HG03159 (cell line): ENCODE results near the gene PTCD1.

Experiments used
- ATAC-seq: cut with Tn5 transposase; IDR thresholded peaks from one replicate; pipeline ENCODE4 v1.9.1; 2021; ENCODE audit warnings: mild to moderate bottlenecking, moderate library complexity; ENCODE audit not compliant: unreplicated experiment

Gene PTCD1

DNA sequence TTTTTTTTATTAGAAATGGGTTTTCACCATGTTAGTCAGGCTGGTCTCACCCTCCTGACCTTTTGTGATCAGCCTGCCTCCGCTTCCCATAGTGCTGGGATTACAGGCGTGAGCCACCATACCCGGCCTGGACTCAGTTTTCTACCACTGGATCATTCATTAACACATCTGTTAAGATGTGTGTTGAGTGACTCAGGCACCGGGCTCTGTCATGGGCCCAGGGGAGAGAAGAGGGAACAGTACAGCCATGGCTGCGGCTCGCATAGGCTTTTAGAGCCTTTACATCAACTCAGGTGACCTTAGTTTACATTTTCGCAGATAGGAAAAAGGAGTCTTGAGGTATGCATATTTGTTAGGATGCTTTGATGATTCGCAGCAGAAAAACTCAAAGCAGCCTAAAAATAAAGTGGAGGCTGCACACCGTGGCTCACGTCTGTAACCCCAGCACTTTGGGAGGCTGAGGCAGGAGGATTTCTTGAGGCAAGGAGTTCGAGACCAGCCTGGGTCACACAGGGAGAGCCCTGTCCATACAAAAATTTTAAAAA is 67.2 kb downstream of the PTCD1 start:
- no peak for ATAC-seq

- no peak for ATAC-seq
These were observed 68.7 kb downstream of the PTCD1 start for GRCh38 chr7:99369767-99370391.

DNA sequence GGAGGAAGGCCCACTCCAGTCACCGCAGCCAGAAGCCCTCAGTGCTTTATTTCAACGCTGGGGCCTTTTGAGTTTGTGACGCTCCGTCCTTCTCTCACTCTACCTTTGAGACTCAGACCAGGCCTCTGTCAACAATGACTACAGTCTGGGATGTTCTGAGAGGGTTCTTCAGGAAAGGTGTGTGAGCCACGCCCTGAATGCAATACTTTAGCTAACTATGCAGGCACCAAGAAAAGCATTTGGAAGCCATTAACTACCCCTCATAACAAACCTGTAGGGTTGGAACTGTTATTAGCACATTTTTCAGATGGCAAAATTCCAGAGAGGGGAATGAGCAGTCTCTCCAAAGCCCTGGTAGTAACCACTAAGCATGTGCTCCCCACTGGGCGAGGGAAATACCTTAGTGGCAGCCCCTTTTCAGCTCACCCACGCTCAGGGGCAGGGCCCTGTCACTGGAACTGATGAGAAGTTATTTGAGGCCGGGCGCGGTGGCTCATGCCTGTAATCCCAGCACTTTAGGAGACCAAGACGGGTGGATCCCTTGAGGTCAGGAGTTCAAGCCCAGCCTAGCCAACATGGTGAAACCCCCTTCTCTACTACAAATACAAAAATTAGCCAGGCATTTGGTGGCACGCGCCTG is 69.7 kb downstream of the PTCD1 start:
- ATAC-seq = no peak
